Measurements from ENCODE around the gene ULK2. TPM values are rescaled to one million over a fixed set of nuclear protein-coding genes. Genes with fewer than 3 reads are reported as not detected.

ULK2 gene
- total and polyA plus RNA-seq, 10 of the 15 experiments (the other 5 are each of a cell fraction or from before 2014, with no cell fraction given) = 0.29 to 5.3 (median 1.6) TPM

DNA sequence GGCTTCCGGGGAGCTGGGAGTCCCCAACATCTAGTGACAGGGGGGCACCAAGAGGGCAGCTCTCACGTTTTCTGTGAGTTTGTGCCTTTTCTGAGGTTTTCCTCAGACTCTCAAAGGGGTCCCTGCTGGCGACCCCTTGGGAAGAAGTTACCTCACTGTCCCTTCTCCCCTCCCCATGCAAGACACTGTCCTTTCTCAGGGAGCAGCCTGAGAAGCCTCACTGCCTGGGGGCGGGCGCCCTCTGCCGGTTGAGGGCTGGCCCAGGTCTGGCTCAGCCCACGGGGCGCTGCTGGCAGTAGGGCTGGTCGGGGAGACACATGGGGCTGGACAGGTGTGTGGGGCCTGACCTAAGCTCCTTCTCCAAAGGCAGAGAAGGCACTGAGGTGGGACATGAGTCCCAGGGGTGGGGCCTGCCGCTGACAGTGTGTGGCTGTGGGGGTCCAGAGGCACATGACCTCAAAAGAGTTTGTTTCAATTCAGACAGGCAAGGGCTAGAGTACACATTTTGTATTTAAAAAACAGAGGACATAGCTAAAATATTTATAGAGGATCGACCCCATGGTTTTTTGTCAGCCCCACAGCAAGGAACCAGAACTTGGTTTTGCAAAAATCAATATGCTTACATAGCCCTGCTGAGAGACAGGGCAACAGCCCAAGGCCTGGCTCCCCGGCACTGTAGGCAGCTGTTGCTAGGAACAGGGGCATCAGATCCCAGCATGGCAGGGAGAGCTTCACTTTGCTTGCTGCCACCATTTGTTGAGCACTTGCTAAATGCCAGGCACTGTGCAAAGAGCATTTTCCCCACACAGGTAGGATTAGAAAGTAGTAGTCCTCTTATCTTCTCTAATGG, 101.1 kb downstream of the ULK2 start (continued):
- TF ChIP-seq, protein P1, sequence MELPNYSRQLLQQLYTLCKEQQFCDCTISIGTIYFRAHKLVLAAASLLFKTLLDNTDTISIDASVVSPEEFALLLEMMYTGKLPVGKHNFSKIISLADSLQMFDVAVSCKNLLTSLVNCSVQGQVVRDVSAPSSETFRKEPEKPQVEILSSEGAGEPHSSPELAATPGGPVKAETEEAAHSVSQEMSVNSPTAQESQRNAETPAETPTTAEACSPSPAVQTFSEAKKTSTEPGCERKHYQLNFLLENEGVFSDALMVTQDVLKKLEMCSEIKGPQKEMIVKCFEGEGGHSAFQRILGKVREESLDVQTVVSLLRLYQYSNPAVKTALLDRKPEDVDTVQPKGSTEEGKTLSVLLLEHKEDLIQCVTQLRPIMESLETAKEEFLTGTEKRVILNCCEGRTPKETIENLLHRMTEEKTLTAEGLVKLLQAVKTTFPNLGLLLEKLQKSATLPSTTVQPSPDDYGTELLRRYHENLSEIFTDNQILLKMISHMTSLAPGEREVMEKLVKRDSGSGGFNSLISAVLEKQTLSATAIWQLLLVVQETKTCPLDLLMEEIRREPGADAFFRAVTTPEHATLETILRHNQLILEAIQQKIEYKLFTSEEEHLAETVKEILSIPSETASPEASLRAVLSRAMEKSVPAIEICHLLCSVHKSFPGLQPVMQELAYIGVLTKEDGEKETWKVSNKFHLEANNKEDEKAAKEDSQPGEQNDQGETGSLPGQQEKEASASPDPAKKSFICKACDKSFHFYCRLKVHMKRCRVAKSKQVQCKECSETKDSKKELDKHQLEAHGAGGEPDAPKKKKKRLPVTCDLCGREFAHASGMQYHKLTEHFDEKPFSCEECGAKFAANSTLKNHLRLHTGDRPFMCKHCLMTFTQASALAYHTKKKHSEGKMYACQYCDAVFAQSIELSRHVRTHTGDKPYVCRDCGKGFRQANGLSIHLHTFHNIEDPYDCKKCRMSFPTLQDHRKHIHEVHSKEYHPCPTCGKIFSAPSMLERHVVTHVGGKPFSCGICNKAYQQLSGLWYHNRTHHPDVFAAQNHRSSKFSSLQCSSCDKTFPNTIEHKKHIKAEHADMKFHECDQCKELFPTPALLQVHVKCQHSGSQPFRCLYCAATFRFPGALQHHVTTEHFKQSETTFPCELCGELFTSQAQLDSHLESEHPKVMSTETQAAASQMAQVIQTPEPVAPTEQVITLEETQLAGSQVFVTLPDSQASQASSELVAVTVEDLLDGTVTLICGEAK (IDR thresholded peaks at IDR 0.05; ENCODE audit: borderline replicate concordance) = no peak
- TF ChIP-seq, protein P2, sequence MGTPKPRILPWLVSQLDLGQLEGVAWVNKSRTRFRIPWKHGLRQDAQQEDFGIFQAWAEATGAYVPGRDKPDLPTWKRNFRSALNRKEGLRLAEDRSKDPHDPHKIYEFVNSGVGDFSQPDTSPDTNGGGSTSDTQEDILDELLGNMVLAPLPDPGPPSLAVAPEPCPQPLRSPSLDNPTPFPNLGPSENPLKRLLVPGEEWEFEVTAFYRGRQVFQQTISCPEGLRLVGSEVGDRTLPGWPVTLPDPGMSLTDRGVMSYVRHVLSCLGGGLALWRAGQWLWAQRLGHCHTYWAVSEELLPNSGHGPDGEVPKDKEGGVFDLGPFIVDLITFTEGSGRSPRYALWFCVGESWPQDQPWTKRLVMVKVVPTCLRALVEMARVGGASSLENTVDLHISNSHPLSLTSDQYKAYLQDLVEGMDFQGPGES (IDR thresholded peaks at IDR 0.05) = no peak
- no peak for TF ChIP-seq TCF12 (IDR thresholded peaks at IDR 0.05; ENCODE audit: low read depth, low read length)
- no peak for TF ChIP-seq HDAC6 (IDR thresholded peaks at IDR 0.05; ENCODE audit: unreplicated experiment)

DNA sequence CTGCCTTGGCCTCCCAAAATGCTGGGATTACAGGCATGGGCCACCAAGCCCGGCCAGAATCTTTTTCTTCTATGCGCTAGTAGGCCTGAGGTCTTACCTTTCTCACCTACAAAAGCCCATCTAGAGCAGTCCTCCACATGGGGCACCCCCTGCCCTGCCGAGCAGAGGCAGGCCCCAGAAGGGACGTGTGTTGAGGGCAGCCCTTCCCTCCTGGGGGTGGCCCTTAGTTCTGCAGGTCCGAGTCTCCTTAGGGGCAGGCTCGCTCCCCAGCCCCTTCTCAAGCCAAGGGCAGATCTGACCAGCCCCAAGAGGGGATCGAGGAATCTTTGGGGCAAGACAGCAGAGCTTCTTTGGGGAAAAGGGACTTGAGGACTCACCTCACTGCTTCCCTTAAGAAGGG, 101.7 kb downstream of the ULK2 start:
- ATAC-seq = no peak
- H4K20me1 ChIP-seq (ENCODE audit: control insufficient read depth, insufficient read depth) = no peaks in the 10 kb centered on the region
- FAIRE-seq = no peak
- no peaks in the 10 kb centered on the region for H3K9me3 ChIP-seq (replicated peaks; ENCODE audit: control insufficient read depth, insufficient read depth, low read length)
- no TSS peak for BruUV-seq (replicated peaks)
- ChIA-PET RAD21 (ENCODE audit: unreplicated experiment) (interaction anchor here (0.9 to 3.2 kb wide), 4 partner anchors 253 to 403 kb away, joined by 3 to 10 read pairs (median 5); partner anchors contain the start of gene B9D1), CTCF (interaction anchor here (0.7 to 6.0 kb wide), 7 partner anchors 12 to 254 kb away, joined by 3 to 52 read pairs (median 4); no protein-coding TSS in a partner anchor), SMC1A (ENCODE audit: uncharacterized antibody, unreplicated experiment) (interaction anchor here (0.6 to 4.5 kb wide), 6 partner anchors 10 to 410 kb away, joined by 3 to 22 read pairs (median 4); partner anchors contain the start of genes ALDH3A2 and B9D1), POLR2A (no interaction called here)
- H3K27me3 ChIP-seq (replicated peaks in 1 of 2; ENCODE audit: control insufficient read depth in 2 of 2, insufficient read depth in 2 of 2, low read length in 1 of 2) = no peaks in the 10 kb centered on the region
- H3K4me3 ChIP-seq = no peak overlapping the region
- H3K4me2 ChIP-seq (ENCODE audit: control insufficient read depth, insufficient read depth) = no peak overlapping the region
- DNase-seq (ENCODE audit: low read depth, low spot score) = no peak
- no peaks in the 10 kb centered on the region for H3K79me2 ChIP-seq (ENCODE audit: control insufficient read depth, insufficient read depth, low read length)
- in situ Hi-C loops (cut with MboI) (loop anchor here (5.0 kb wide), 1 partner anchor 254 kb away; no protein-coding TSS in a partner anchor), intact Hi-C loops (cut with micrococcal nuclease; ENCODE audit: unreplicated experiment) (loop anchor here (1.0 to 5.0 kb wide), 3 partner anchors 119 to 403 kb away; partner anchors contain the start of genes ALDH3A2 and B9D1)
- H3K36me3 ChIP-seq (ENCODE audit: control insufficient read depth in 2 of 2, insufficient read depth in 2 of 2, low read length in 1 of 2) = no peaks in the 10 kb centered on the region
- no peak overlapping the region for H3K9ac ChIP-seq (ENCODE audit: control insufficient read depth, insufficient read depth, low read length)
- peaks cover 11% of the 10 kb centered on the region for H3K4me1 ChIP-seq (ENCODE audit: control insufficient read depth, insufficient read depth, low read length)
- WGBS (ENCODE audit: insufficient coverage, insufficient replicate concordance, low lambda C conversion rate, missing lambda C conversion rate) = 47% methylated on average over 7 of the region's 7 CpGs
- H3K27ac ChIP-seq (ENCODE audit: control insufficient read depth, insufficient read depth) = no peak overlapping the region
- no peak overlapping the region for H2AFZ ChIP-seq (ENCODE audit: control insufficient read depth, low read depth, low read length)
- TF ChIP-seq ZNF384 (IDR thresholded peaks at IDR 0.05; ENCODE audit: borderline replicate concordance, low read depth, low read length) (no peak), ZNF274 (IDR thresholded peaks at IDR 0.05; ENCODE audit: insufficient read depth, insufficient read length) (no peak), HCFC1 (IDR thresholded peaks at IDR 0.05; ENCODE audit: low read length) (no peak), SUPT20H (IDR thresholded peaks at IDR 0.05; ENCODE audit: borderline replicate concordance, control insufficient read depth, low read depth, low read length) (no peak), RAD51 (IDR thresholded peaks at IDR 0.05) (no peak)
- TF ChIP-seq, protein P3, sequence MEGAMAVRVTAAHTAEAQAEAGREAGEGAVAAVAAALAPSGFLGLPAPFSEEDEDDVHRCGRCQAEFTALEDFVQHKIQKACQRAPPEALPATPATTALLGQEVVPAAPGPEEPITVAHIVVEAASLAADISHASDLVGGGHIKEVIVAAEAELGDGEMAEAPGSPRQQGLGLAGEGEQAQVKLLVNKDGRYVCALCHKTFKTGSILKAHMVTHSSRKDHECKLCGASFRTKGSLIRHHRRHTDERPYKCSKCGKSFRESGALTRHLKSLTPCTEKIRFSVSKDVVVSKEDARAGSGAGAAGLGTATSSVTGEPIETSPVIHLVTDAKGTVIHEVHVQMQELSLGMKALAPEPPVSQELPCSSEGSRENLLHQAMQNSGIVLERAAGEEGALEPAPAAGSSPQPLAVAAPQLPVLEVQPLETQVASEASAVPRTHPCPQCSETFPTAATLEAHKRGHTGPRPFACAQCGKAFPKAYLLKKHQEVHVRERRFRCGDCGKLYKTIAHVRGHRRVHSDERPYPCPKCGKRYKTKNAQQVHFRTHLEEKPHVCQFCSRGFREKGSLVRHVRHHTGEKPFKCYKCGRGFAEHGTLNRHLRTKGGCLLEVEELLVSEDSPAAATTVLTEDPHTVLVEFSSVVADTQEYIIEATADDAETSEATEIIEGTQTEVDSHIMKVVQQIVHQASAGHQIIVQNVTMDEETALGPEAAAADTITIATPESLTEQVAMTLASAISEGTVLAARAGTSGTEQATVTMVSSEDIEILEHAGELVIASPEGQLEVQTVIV (IDR thresholded peaks at IDR 0.05; ENCODE audit: borderline replicate concordance, partially characterized antibody) = no peak
- TF ChIP-seq, protein P4, sequence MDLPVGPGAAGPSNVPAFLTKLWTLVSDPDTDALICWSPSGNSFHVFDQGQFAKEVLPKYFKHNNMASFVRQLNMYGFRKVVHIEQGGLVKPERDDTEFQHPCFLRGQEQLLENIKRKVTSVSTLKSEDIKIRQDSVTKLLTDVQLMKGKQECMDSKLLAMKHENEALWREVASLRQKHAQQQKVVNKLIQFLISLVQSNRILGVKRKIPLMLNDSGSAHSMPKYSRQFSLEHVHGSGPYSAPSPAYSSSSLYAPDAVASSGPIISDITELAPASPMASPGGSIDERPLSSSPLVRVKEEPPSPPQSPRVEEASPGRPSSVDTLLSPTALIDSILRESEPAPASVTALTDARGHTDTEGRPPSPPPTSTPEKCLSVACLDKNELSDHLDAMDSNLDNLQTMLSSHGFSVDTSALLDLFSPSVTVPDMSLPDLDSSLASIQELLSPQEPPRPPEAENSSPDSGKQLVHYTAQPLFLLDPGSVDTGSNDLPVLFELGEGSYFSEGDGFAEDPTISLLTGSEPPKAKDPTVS (IDR thresholded peaks at IDR 0.05; ENCODE audit: low read depth, low read length) = no peak
